Coronary artery (tissue), 2 donors: ENCODE measurements around the gene ZFP36.

ENCODE experiments used
- DNase-seq: peaks from one replicate; pipeline ENCODE4 v3.0.0-alpha.2; 2017; ENCODE audit warnings: low spot score
- H3K27ac ChIP-seq, 2 donors: fragments of 200-600 bp; sonication (generic); one replicate each; pipeline ENCODE4 v1.5.1; 2016 to 2019
- H3K4me3 ChIP-seq: fragments of 200-600 bp; sonication (generic); 2 replicates; pipeline ENCODE4 v1.5.1; 2016; ENCODE audit warnings: mild to moderate bottlenecking, moderate library complexity
- TF ChIP-seq, protein P1 (sequence below): fragments of 200-600 bp; sonication (generic); IDR thresholded peaks from one replicate; pipeline ENCODE4 v1.5.1; 2019; ENCODE audit warnings: antibody characterized with exemption

Gene ZFP36

DNA sequence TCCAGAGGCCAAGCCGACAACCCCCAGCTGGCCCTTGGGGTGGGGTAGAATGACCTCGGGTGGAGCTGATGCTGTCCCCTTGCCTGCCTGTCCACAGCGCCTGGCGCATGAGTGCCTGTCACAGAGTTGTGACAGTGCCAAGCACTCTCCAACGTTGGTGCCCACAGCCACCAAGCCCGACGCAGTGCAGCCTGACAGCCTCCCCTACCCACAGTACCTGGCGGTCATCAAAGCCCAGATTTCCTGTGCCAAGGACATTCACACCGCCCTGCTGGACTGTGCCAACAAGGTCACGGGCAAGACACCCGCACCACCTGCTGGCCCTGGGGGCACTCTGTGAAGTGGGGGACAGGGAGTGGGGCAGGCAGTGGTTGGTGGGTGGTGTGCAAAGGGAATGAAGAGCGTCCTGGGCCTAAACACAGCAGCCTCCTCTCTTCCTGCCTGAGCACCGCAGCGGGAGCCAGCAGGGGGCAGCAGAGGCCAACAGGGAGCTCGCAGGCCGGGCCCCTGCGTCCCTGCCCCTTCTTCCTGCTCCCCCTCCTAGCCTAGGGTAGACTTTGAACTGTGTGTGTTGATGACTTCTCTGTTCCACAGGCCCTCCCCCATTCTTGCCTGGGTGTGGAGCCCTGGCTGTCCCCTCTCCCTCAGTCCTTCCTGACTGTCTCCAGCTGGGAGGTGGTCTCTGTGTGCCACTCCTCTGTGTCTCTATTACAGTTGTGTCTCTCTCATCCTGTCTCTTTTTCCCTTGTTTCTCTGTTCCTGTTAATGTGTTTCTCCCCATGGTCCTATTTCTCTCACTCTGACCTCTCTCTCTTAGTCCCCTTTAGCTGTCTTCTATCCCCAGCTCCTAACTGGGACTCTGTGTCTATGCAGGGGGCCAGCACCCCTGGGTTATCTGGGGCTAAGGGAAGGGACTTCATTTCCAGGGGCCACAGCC, 9.0 kb upstream of the ZFP36 start:
- Histone ChIP-seq H3K4me3 (peak overlapping the region; percentile 17), H3K27ac (peak overlapping the region; percentile 73 to 100)
- DNase-seq: no peak
- TF ChIP-seq, protein P1, sequence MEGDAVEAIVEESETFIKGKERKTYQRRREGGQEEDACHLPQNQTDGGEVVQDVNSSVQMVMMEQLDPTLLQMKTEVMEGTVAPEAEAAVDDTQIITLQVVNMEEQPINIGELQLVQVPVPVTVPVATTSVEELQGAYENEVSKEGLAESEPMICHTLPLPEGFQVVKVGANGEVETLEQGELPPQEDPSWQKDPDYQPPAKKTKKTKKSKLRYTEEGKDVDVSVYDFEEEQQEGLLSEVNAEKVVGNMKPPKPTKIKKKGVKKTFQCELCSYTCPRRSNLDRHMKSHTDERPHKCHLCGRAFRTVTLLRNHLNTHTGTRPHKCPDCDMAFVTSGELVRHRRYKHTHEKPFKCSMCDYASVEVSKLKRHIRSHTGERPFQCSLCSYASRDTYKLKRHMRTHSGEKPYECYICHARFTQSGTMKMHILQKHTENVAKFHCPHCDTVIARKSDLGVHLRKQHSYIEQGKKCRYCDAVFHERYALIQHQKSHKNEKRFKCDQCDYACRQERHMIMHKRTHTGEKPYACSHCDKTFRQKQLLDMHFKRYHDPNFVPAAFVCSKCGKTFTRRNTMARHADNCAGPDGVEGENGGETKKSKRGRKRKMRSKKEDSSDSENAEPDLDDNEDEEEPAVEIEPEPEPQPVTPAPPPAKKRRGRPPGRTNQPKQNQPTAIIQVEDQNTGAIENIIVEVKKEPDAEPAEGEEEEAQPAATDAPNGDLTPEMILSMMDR: peak; percentile 99

DNA sequence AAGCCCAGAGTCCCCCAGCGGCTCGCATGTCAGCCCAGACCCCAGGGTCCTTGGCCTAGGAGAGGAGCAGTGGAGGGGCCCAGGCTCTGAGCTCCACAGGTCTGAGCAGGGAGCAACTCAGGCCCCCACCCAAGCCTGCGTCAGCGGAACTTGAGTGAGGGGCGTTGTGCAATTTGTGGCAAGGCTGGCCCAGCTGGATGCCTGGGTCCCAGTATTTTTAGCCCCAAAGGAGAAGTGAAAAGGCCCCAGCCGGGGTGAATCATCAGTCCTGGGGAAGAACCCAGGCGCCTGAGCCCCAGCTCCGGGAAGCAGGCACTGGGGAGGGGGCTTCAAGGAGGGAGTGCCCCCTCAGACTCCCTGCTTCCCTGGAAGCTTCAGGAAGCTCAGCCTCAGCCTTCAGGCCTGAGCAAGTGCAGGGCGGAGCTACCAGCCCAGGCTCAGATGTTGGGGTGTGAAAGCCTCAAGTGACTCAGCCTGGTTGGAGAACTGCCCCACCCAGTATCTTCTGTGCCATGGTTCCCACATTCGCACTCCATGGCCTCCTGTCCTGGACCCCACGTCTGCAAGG, 8.3 kb upstream of the ZFP36 start:
- H3K27ac ChIP-seq: peak overlapping the region; percentile 73 to 100
- peak overlapping the region; percentile 17 for H3K4me3 ChIP-seq
- no peak for DNase-seq
- TF ChIP-seq, protein P1: no peak

- DNase-seq: no peak
- Histone ChIP-seq H3K27ac (peak overlapping the region; percentile 49 to 100), H3K4me3 (no peak overlapping the region)
- TF ChIP-seq, protein P1: no peak
These were observed 7.0 kb upstream of the ZFP36 start for GRCh38 chr19:39399668-39400050.

DNA sequence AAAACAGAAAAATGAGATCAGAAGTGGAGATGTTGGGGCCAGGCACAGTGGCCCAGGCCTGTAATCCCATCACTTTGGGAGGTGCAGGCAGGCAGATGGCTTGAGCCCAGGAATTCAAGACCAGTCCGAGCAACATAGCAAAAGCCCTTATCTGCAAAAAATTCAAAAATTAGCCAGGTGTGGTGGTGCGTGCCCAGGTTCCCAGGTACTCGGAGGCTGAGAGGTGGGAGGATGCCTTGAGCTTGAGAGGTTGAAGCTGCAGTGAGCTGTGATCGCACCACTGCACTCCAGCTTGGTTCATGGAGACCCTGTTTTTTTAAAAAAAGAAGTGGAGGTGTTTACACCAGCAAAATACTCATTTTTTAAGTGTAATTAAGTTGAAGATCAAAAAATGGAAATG, 6.6 kb upstream of the ZFP36 start:
- H3K4me3 ChIP-seq: no peak overlapping the region
- TF ChIP-seq, protein P1: no peak
- peak overlapping the region; percentile 99 to 100 for H3K27ac ChIP-seq
- DNase-seq: no peak

- H3K4me3 ChIP-seq: peak overlapping the region; percentile 73
These were observed 5.5 kb upstream of the ZFP36 start for GRCh38 chr19:39401070-39401548.

DNA sequence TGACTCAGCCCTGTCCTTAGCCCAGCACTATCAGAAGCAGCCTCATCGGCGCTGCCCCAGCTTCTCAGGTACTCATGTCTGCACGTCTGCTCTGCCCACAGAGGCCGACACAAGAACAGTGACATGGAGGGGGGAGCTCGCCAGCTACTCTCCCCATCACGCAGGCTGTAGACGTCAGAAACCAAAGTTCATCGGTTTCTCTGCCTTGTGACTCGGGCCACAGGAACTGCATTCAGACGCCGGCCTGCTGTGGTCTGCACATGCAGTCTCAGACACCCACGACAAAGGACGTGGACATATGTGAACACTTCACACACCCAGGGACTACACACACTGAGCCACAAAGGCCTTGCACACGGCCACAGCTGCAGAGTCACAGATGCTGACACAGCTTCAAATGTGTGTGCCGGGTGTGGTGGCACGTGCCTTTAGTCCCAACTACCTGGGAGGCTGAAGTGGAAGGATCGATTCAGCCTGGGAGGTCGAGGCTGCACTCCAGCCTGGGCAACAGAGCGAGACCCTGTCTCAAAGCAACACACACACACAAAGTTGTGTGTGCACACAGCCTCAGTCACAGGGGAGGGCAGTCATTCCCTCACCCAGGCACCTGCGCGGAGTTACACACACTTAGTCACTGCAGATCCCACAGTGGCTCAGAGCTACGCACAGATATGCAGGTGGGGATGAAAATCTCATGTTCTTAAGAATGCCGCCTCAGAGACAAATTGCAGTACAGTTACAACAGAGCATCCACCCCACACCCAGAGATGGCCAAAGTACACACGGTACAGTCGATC, 4.9 kb upstream of the ZFP36 start:
- Histone ChIP-seq H3K4me3 (peak overlapping the region; percentile 73), H3K27ac (peak overlapping the region; percentile 99 to 100)
- peak; percentile 88 for DNase-seq
- TF ChIP-seq, protein P1: no peak

More at GRCh38 chr19:39401070-39401548, 5.5 kb upstream of the ZFP36 start:
- H3K27ac ChIP-seq: peak overlapping the region; percentile 99 to 100
- peak; percentile 72 for DNase-seq
- TF ChIP-seq, protein P1: no peak
